HG03558 (cell line): ENCODE results near the gene AIG1.

Experiments
- ATAC-seq: cut with Tn5 transposase; IDR thresholded peaks from one replicate; pipeline ENCODE4 v1.9.1; 2021; ENCODE audit warnings: moderate number of reproducible peaks; ENCODE audit not compliant: unreplicated experiment; ENCODE audit errors: extremely low read depth

The AIG1 gene

GRCh38 chr6:143390278-143390677 lies 329.6 kb downstream of the AIG1 start:
- no peak for ATAC-seq
